GM23338 (cell line): ENCODE data around the gene ARHGEF10L. TPM values are rescaled to one million over a fixed set of nuclear protein-coding genes. Genes with fewer than 3 reads are reported as not detected.

Source experiments
- ATAC-seq: fragments of 200-7000 bp; cut with Tn5 transposase; 3 replicates; pipeline ENCODE4 v1.9.1; 2020
- DNase-seq: peaks from one replicate; pipeline ENCODE4 v3.0.0-alpha.2; 2015; ENCODE audit warnings: low spot score
- H2AFZ ChIP-seq: fragments of 200-600 bp; sonication (generic); 2 replicates; pipeline ENCODE4 v1.8.0; 2016; ENCODE audit warnings: antibody characterized with exemption, mild to moderate bottlenecking, moderate library complexity
- H3F3A ChIP-seq: fragments of 200-600 bp; sonication (generic); replicated peaks from 2 replicates; pipeline ENCODE4 v1.8.0; 2017; ENCODE audit warnings: antibody characterized with exemption, mixed run types, low read depth
- H3K27ac ChIP-seq: fragments of 200-600 bp; sonication (generic); 2 replicates; pipeline ENCODE4 v1.6.1; 2016; ENCODE audit warnings: low read depth
- H3K27me3 ChIP-seq: fragments of 200-600 bp; sonication (generic); 2 replicates; pipeline ENCODE4 v1.8.0; 2016; ENCODE audit warnings: mild to moderate bottlenecking, mixed run types, moderate library complexity; ENCODE audit not compliant: insufficient read depth
- H3K36me3 ChIP-seq: fragments of 200-600 bp; sonication (generic); 2 replicates; pipeline ENCODE4 v1.8.0; 2016; ENCODE audit warnings: mild to moderate bottlenecking; ENCODE audit not compliant: insufficient read depth
- H3K4me1 ChIP-seq: fragments of 200-600 bp; sonication (generic); 2 replicates; pipeline ENCODE4 v1.8.0; 2016; ENCODE audit warnings: mild to moderate bottlenecking, moderate library complexity; ENCODE audit not compliant: insufficient read depth
- H3K4me2 ChIP-seq: fragments of 200-600 bp; sonication (generic); 2 replicates; pipeline ENCODE4 v1.7.1; 2017; ENCODE audit warnings: mixed run types
- H3K4me3 ChIP-seq: fragments of 200-600 bp; sonication (generic); 2 replicates; pipeline ENCODE4 v1.6.1; 2016; ENCODE audit warnings: mixed run types
- H3K79me2 ChIP-seq: fragments of 200-600 bp; sonication (generic); replicated peaks from 2 replicates; pipeline ENCODE4 v1.8.0; 2017; ENCODE audit warnings: mild to moderate bottlenecking; ENCODE audit not compliant: insufficient read depth
- H3K9me2 ChIP-seq: fragments of 200-600 bp; sonication (generic); 2 replicates; pipeline ENCODE4 v1.8.0; 2017; ENCODE audit not compliant: insufficient read depth
- H4K20me1 ChIP-seq: fragments of 200-600 bp; sonication (generic); replicated peaks from 2 replicates; pipeline ENCODE4 v1.8.0; 2017; ENCODE audit warnings: mild to moderate bottlenecking; ENCODE audit not compliant: insufficient read depth
- H3K27ac Mint-ChIP-seq: 2 replicates; pipeline ENCODE4 v1.8.0; 2020; ENCODE audit warnings: inconsistent platforms, mild to moderate bottlenecking, moderate library complexity, mixed read lengths
- H3K27me3 Mint-ChIP-seq: 3 replicates; pipeline ENCODE4 v1.8.0; 2022; ENCODE audit warnings: low read depth, mild to moderate bottlenecking, moderate library complexity, mixed read lengths, inconsistent platforms; ENCODE audit not compliant: insufficient read depth, poor library complexity
- H3K36me3 Mint-ChIP-seq: 3 replicates; pipeline ENCODE4 v1.8.0; 2021; ENCODE audit warnings: low read depth, mild to moderate bottlenecking, inconsistent platforms, moderate library complexity, mixed read lengths
- H3K4me1 Mint-ChIP-seq: 3 replicates; pipeline ENCODE4 v1.8.0; 2020; ENCODE audit warnings: mild to moderate bottlenecking, inconsistent platforms, mixed read lengths
- H3K4me3 Mint-ChIP-seq: 3 replicates; pipeline ENCODE4 v1.8.0; 2021; ENCODE audit warnings: moderate library complexity, mild to moderate bottlenecking, inconsistent platforms, mixed read lengths
- H3K9me3 Mint-ChIP-seq: 3 replicates; pipeline ENCODE4 v1.8.0; 2020; ENCODE audit warnings: moderate library complexity, mild to moderate bottlenecking, inconsistent platforms, mixed read lengths
- CREB1 ChIP-seq: fragments of 250-450 bp; sonication (Bioruptor Pico); IDR thresholded peaks from 2 replicates; pipeline ENCODE4 v1.5.0; 2020; ENCODE audit warnings: low read depth, mild to moderate bottlenecking, moderate library complexity
- CTCF ChIP-seq, 2 experiments: fragments of 200-600 bp in 1 of 2; sonication (generic) in 1 of 2; conservative IDR thresholded peaks; 2 replicates each; pipeline versions ENCODE4 v1.5.1 to v1.6.1; 2016 to 2017; ENCODE audit warnings: antibody characterized with exemption in 2 of 2, low read depth in 2 of 2, mild to moderate bottlenecking in 2 of 2, moderate library complexity in 1 of 2
- ETS1 ChIP-seq: IDR thresholded peaks from 2 replicates; pipeline ENCODE4 v1.6.1; 2016; ENCODE audit warnings: antibody characterized with exemption
- EZH2 ChIP-seq: fragments of 200-600 bp; sonication (generic); IDR thresholded peaks from one replicate; pipeline ENCODE4 v1.8.0; 2017; ENCODE audit warnings: antibody characterized with exemption, mild to moderate bottlenecking, low read depth; ENCODE audit not compliant: unreplicated experiment
- JUNB ChIP-seq: IDR thresholded peaks from one replicate; pipeline ENCODE4 v1.6.1; 2016; ENCODE audit warnings: antibody characterized with exemption; ENCODE audit not compliant: unreplicated experiment
- REST ChIP-seq: IDR thresholded peaks from one replicate; pipeline ENCODE4 v1.6.1; 2018; ENCODE audit warnings: antibody characterized with exemption; ENCODE audit not compliant: unreplicated experiment
- ZNF114 ChIP-seq: fragments of 250-450 bp; sonication (Bioruptor Pico); IDR thresholded peaks from 2 replicates; pipeline ENCODE4 v1.5.0; 2020; ENCODE audit warnings: mild to moderate bottlenecking, moderate library complexity
- ZNF331 ChIP-seq: fragments of 250-450 bp; sonication (Bioruptor Pico); IDR thresholded peaks from 2 replicates; pipeline ENCODE4 v1.5.0; 2020; ENCODE audit warnings: low read depth, mild to moderate bottlenecking, moderate library complexity
- ZNF462 ChIP-seq: fragments of 250-450 bp; sonication (Bioruptor Pico); IDR thresholded peaks from 2 replicates; pipeline ENCODE4 v1.5.0; 2020; ENCODE audit warnings: mild to moderate bottlenecking, moderate library complexity
- polyA plus RNA-seq: library from polyadenylated mRNA; unstranded; fragments of >200 nt; fragmentation: Nextera tagmentation; extraction: Ambion mirVana; gene quantifications from 2 replicates; pipeline ENCODE4 v1.2.1, GENCODE V29; 2016
- total RNA-seq: library from RNA; depleted of rRNA; stranded (reverse); fragments of >200 nt; shearing (Covaris generic); gene quantifications from 2 replicates; pipeline ENCODE4 v1.2.3, GENCODE V29; 2014

The ARHGEF10L gene
- total and polyA plus RNA-seq, 2 experiments from 2014 or later = 12.1 to 46.8 TPM

GRCh38 chr1:17739050-17739449, 199.6 kb downstream of the ARHGEF10L start:
- DNase-seq (peak; percentile 64), ATAC-seq (peak; percentile 54)
- no peak overlapping the region for H3K4me3 ChIP-seq
- no peak overlapping the region for H3K4me2 ChIP-seq
- no peaks in the 10 kb centered on the region for H3F3A ChIP-seq
- Mint-ChIP-seq H3K4me1 (peaks cover 19% of the 10 kb centered on the region), H3K4me3 (no peak overlapping the region), H3K36me3 (no peaks in the 10 kb centered on the region), H3K27me3 (peaks cover 4% of the 10 kb centered on the region), H3K9me3 (no peaks in the 10 kb centered on the region), H3K27ac (no peak overlapping the region)
- H3K79me2 ChIP-seq = no peaks in the 10 kb centered on the region
- H3K9me2 ChIP-seq = no peaks in the 10 kb centered on the region
- no peaks in the 10 kb centered on the region for H4K20me1 ChIP-seq
- no peak for TF ChIP-seq CREB1 (CRISPR knock-in tag)
- TF ChIP-seq ETS1 = no peak
- no peak for TF ChIP-seq JUNB
- TF ChIP-seq ZNF114 (CRISPR knock-in tag) = no peak
- TF ChIP-seq EZH2 = no peak
- TF ChIP-seq CTCF (conservative IDR thresholded peaks at IDR 0.05; ENCODE audit: low read depth in 2 of 2) = no peak
- TF ChIP-seq ZNF462 (CRISPR knock-in tag) = 0 out of 2 replicates have a peak, but pooled peaks have one; percentile 35
- TF ChIP-seq ZNF331 (CRISPR knock-in tag) = no peak
- TF ChIP-seq REST = no peak
- H3K4me1 ChIP-seq = no peaks in the 10 kb centered on the region
- no peaks in the 10 kb centered on the region for H3K36me3 ChIP-seq
- H3K27me3 ChIP-seq = no peaks in the 10 kb centered on the region
- no peak overlapping the region for H2AFZ ChIP-seq
- no peak overlapping the region for H3K27ac ChIP-seq
